Urothelium cell line (cell line): ENCODE data around the gene ANAPC1.
"Not testable (repeated sequence)": the region's sequence is repeated elsewhere in the genome, so short reads cannot be mapped to it uniquely, and the experiment has no call there.

Experiments used
- DNase-seq: peaks from one replicate; pipeline ENCODE4 v3.0.0; 2011; ENCODE audit warnings: low spot score, mixed read lengths
- FAIRE-seq: peaks from 2 replicates; lab custom pipeline; 2011; peaks lifted over from hg19 to GRCh38; lab: Jason Lieb, UNC

ANAPC1 gene

DNA sequence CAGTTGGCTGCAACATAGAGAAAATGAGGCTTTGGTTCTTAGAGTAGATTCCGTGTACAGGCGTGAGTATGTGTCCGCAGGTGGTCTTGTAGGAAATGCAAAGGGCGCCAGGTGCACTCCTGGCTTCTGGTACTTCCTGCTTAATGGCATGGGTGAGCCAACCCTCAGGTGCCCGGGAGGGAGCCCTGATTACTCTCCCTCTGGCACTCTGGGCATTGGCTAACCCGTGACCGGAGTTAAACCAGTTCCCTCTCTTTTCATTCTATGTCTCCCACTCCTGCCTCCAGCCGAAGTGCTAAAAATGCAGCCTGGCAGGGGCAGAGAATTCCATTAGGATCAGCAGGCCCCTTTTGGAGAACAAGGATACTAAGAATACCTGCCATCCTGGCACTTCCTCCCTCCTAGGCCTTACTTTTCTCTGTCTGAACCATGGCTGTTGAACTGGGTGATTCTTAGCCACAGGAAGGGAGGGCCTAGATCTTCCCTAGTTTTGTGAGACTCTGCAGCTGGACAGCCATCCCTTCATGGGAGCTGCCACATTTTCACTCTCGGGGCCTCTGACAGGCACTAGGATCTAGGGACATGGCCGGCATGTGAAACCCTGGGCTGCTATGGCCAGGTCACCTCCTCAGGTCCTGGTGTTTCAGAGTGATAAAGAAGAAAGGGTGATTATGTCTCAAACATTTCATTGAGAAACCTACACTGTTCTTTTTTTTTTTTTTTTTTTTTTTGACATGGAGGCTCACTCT, 20.9 kb upstream of the ANAPC1 start:
- FAIRE-seq (no peak), DNase-seq (no peak)

GRCh38 chr2:111903930-111904439, 20.0 kb upstream of the ANAPC1 start:
- DNase-seq: no peak
- FAIRE-seq: no peak

DNA sequence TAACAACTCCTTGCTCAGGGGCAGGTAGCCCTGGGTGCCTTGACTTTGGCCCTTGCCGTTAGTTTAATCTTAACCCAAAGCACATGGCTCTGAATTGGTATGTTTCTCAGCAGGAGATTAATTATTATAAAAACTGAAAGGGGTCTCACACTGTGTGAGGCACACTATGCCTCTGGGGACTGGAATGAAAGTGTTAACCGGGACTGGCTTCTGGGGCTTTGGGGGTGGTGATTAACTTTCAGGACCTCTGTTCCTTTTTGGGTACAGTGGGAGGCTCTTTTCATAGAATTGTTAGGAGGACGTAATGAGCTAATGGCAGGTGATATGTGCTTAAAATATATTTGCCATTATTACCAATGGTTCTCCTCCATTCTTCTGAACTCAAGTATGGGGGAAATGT, 19.5 kb upstream of the ANAPC1 start:
- FAIRE-seq (no peak), DNase-seq (no peak)

GRCh38 chr2:111900859-111901258, 16.9 kb upstream of the ANAPC1 start:
- DNase-seq (peak; percentile 44), FAIRE-seq (no peak)

- no peak for FAIRE-seq
Measured at GRCh38 chr2:111898703-111899514, 14.9 kb upstream of the ANAPC1 start.

GRCh38 chr2:111897924-111898702, 14.1 kb upstream of the ANAPC1 start, which contains the start of gene MERTK:
Gene MERTK, plus strand, starts transcription at chr2:111898607. Its CDS starts 129 bp downstream, at chr2:111898736.
- FAIRE-seq (no peak), DNase-seq (peak; percentile 91)

More at GRCh38 chr2:111898703-111899514, 14.9 kb upstream of the ANAPC1 start:
- no peak for DNase-seq

GRCh38 chr2:111897630-111897923, 13.6 kb upstream of the ANAPC1 start:
- FAIRE-seq: peak; percentile 88

GRCh38 chr2:111896576-111896975, 12.6 kb upstream of the ANAPC1 start:
- no peak for FAIRE-seq
- no peak for DNase-seq

More at GRCh38 chr2:111897630-111897923, 13.6 kb upstream of the ANAPC1 start:
- no peak for DNase-seq

GRCh38 chr2:111896024-111896423, 12.0 kb upstream of the ANAPC1 start:
- DNase-seq: no peak
- no peak for FAIRE-seq

DNA sequence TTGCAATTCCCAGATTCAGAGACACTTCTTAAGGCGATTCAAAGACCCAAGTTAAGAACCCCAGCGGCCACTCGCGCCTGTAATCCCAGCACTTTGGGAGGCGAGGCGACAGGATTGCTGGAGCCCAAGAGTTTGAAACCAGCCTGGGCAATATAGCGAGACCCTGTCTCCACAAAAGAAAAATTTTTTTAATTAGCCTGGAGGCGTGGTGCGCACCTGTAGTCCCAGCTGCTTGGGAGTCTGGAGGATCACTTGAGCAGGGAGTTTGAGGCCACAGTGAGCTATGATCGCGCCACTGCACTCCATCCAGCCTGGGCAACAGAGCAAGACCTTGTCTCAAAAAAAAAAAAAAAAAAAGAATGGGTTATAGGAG, 585 bp upstream of the ANAPC1 start:
- no peak for DNase-seq
- no peak for FAIRE-seq

GRCh38 chr2:111872806-111873205, 11.2 kb downstream of the ANAPC1 start:
- FAIRE-seq, DNase-seq: not testable (repeated sequence)

GRCh38 chr2:111865124-111865523, 18.9 kb downstream of the ANAPC1 start:
- not testable (repeated sequence) for DNase-seq, FAIRE-seq

GRCh38 chr2:111860005-111860404, 24.0 kb downstream of the ANAPC1 start:
- not testable (repeated sequence) for DNase-seq, FAIRE-seq

- not testable (repeated sequence) for DNase-seq, FAIRE-seq
Measured at GRCh38 chr2:111852544-111852943, 31.4 kb downstream of the ANAPC1 start.

DNA sequence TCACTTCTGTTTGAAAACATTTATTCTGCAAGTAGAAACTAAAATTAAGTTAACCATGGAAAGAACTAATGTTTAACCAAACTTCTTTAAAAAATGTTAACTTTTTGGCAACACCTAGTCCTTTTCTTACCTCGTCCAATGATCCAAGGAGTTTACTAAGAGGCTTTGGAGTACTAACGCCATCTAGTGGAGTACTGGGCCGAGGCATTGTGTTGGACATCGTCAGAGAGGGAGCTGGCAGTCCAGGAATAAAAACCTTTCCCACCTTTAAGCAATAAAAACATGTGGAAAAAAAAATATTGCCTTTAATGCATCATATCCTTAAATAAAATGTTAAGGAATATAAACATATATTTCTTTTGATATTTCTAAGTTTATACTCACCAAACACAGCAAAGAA, 33.3 kb downstream of the ANAPC1 start:
- DNase-seq, FAIRE-seq: not testable (repeated sequence)

- not testable (repeated sequence) for DNase-seq
Measured at GRCh38 chr2:111839625-111840282, 44.2 kb downstream of the ANAPC1 start.

GRCh38 chr2:111838992-111839391, 45.0 kb downstream of the ANAPC1 start:
- not testable (repeated sequence) for DNase-seq, FAIRE-seq

More at GRCh38 chr2:111839625-111840282, 44.2 kb downstream of the ANAPC1 start:
- not testable (repeated sequence) for FAIRE-seq

DNA sequence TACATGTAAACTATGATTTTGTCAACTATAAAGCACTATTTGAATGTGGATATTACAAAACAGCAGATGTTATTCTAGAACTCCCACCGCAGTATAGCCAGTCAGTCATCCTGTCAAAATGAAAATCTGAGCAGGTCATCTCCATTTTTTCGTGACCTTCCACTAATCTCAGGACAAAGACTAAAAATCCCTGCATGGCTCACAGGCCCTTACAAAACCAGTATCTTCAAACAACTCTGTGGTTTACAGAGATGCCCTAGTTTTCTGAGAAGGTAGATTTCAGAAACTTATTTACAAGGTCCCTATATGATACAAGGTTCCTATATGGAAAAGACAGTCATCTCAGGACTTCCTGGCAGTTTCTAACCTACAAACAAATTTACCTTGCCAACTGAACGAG, 49.8 kb downstream of the ANAPC1 start:
- FAIRE-seq, DNase-seq: not testable (repeated sequence)

DNA sequence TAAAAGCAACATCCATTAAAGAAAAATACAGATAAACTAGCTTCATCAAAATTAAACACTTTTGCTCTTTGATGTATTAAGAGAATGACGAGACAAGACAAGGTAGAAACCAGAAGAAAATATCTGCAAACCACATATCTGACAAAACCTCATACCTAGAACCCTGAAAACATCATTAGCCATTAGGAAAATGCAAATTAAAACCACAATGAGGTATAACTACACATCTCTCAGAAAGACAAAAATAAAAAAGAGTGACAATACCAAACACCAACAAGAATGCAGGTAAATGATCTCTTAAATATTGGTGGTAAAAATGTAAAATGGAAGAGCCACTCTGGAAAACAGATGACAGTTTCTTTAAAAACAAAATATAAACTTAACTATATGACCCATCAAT, 53.5 kb downstream of the ANAPC1 start:
- FAIRE-seq, DNase-seq: not testable (repeated sequence)

GRCh38 chr2:111828217-111828766, 55.7 kb downstream of the ANAPC1 start:
- not testable (repeated sequence) for DNase-seq, FAIRE-seq
